HuH-7 (cell line): ENCODE data around the gene EFCAB8.
"Not testable (repeated sequence)": the region's sequence is repeated elsewhere in the genome, so short reads cannot be mapped to it uniquely, and the experiment has no call there.

Experiments used
- DNase-seq: peaks from one replicate; pipeline ENCODE4 v3.0.0; 2011; ENCODE audit warnings: low spot score

EFCAB8 gene

GRCh38 chr20:32842688-32843524 is 15.8 kb upstream of the EFCAB8 start:
- DNase-seq: no peak

- DNase-seq: no peak
Measured at GRCh38 chr20:32845786-32846185, 12.9 kb upstream of the EFCAB8 start.

DNA sequence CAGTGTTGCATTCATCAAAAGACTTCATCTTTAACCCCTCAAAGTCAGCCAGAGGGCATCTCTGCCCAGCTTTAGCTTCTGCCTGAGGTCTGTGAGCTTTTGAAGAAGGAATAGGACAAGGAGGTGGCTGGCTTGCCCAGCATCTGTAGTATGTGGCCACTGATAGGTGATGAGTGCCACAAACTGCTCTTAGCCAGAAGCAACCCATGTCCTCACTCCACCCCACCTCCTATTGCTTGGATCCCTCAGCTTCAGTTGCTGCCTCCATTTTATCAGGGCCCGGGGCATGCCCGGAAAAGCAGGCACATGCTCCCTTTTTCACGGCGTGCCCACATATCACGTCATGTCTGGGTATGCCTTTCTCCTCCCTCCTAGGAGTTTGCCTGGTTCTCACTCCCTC is 11.9 kb upstream of the EFCAB8 start:
- no peak for DNase-seq

- no peak for DNase-seq
Measured at GRCh38 chr20:32847964-32848363, 10.8 kb upstream of the EFCAB8 start.

DNA sequence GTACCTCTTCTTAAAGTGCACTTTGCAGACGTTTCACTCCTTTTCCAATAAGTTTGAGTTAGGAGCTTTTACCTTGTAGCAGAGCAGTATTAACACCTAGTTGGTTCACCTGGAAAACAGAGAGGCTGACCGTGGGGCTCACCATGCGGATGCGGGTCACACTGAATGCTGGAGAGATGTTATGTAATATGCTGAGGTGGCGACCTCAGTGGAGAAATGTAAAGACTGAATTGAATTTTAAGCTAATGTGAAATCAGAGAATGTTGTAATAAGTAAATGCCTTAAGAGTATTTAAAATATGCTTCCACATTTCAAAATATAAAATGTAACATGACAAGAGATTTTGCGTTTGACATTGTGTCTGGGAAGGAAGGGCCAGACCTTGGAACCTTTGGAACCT is 9.9 kb upstream of the EFCAB8 start:
- no peak for DNase-seq

- no peak for DNase-seq
Measured at GRCh38 chr20:32849577-32849976, 9.1 kb upstream of the EFCAB8 start.

DNA sequence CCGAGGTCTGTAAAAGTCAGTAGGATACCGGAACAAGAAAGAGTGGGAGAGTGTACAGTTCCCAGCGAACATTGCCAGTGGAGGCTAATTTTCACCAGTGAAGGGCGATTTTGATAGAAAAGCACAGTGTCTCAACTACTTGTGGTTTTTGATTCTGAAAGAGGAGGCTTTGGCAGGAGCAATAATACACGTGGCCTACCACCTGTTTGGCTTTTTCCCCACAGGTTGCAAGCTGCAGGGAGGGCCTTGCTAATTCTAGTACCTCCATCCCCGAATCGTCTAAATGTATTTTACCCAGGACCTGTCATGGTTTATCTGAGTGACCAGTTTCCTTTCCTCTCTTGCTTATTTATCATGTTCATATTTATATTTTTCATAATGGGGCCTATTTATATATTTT is 3.3 kb upstream of the EFCAB8 start:
- DNase-seq: no peak

GRCh38 chr20:32858189-32858588 is 534 bp upstream of the EFCAB8 start:
- DNase-seq: no peak

GRCh38 chr20:32861446-32861845 is 2.7 kb downstream of the EFCAB8 start:
- DNase-seq: no peak

DNA sequence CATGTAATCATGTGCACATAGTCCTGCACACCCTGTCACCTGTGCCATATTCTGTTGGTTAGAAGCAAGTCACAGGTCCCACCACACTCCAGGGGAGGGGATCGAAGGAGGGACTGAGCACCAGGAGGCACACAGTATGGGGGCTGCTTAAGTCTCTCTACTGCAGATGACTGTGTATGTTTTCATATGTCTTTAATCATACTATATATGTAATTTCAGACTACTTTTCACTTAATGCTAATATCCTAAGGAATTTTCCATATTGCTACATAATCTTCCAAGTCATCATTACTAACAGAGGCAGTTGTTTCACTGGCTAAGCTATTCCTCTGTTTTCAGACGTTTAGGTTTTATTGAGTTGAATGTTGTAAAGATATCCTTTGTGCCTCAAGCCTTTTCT is 10.8 kb downstream of the EFCAB8 start:
- no peak for DNase-seq

DNA sequence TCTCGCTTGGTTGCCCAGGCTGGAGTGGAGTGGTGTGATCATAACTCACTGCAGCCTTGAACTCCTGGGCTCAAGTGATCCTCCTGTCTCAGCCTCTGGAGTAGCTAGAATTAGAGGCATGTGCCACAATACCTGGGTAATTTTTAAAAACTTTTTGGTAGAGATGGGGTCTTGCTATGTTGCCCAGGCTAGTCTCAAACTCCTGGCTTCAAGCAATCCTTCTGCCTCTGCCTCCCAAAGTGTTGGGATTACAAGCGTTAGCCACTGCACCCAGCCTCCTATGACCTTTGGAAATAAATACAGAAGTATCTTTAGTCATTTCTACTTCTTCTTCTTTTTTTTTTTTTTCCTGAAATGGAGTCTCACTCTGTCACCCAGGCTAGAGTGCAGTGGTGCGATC is 11.8 kb downstream of the EFCAB8 start:
- DNase-seq: not testable (repeated sequence)

GRCh38 chr20:32870985-32871384 is 12.3 kb downstream of the EFCAB8 start:
- DNase-seq: no peak

GRCh38 chr20:32871627-32872160 is 13.0 kb downstream of the EFCAB8 start:
- no peak for DNase-seq

- DNase-seq: no peak
Measured at GRCh38 chr20:32872266-32872665, 13.5 kb downstream of the EFCAB8 start.

DNA sequence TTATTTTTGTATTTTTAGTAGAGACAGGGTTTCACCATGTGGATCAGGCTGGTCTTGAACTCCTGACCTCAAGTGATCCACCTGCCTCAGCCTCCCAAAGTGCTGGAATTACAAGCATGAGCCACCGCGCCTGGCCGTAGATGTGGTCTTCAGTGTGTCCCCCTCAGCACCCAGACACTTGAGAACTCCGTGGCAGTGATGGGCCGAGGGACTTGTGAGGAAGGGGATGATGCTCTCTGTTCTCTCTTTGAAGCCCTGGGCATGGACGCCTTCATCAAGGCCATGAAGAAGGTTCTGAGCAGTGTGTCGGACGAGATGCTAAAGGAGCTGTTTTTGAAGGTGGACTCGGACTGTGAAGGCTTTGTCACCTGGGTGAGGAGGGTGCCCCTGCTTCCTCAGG is 16.9 kb downstream of the EFCAB8 start:
- DNase-seq: no peak

DNA sequence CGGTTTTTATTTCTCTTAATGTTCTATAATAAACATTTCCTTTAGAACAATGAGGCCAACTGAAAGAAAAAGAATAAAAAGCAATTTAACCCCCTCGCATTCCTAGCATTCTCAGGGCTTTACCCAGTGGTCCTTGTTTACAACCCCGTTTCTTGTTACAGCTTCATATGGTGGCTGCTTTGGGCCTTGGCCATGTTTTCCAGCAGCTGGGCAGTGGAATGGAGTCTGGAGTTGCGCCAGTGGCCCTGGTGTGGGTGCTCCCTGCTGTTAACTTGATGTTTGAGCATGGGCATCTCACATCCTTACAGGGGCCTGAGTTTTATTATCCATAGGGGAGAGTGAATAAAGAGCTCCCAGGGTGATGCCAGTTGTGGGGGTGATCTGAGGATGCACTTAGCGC is 18.8 kb downstream of the EFCAB8 start:
- DNase-seq: no peak

DNA sequence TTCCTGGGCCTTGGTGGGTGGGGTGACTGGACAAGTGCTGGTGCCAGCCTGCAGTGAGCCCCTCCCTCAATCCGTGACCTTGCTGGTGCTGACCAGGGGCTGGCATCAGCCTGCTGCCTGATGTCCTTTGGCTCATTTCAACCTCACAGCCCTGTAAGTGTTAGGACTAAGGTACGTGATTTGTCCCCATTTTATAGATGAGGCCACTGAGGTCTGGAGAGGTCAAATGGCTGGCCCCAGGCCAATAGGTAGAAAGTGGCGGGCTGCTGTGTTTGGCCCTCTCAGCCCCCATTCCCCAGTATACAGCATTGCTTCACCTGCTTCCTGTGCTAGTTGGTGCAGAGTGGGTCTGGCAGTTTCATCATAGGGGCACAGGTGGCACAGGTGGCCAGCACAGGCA is 20.1 kb downstream of the EFCAB8 start:
- no peak for DNase-seq

DNA sequence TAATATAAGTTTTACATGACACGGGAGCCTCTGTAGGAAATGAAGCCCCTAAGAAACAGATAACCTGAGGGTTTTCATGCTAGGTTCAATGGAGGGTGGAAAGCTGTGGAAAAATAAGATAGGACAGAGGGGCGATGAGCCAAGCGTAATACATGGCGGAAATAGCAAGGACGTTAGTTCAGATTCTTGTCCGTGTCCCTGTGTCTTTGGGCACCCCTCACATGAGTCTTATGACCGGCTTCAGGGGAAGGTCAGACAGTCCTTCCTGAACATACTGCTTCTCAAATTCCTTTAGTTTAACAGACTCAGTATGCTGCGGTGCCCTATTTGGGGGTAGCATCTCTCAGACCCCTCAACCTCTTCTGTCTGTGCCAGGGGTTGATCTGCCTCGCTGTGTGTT is 20.8 kb downstream of the EFCAB8 start:
- DNase-seq: no peak

GRCh38 chr20:32880635-32881034 is 21.9 kb downstream of the EFCAB8 start:
- DNase-seq: no peak

GRCh38 chr20:32883081-32883480 is 24.4 kb downstream of the EFCAB8 start:
- DNase-seq: no peak

DNA sequence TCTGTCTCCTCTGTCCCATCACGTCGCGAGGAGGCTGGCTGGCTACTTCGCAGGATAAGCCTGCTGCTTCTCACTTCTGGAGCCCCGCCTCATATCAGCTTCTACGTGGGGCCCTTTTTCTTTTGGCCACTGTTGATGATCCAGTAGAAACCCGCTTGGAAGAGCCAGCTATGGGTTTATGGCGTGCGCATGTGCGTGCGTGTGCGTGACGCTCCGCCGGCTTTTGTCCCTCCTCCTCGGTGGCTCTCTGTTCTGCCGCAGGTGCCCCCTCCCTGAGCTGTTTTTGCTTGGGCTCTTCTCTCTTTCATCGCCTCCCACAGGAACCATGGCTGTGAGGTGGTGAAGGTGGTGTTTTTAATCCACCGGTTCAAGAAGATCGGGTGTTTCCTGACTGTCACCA is 26.5 kb downstream of the EFCAB8 start:
- DNase-seq: no peak

DNA sequence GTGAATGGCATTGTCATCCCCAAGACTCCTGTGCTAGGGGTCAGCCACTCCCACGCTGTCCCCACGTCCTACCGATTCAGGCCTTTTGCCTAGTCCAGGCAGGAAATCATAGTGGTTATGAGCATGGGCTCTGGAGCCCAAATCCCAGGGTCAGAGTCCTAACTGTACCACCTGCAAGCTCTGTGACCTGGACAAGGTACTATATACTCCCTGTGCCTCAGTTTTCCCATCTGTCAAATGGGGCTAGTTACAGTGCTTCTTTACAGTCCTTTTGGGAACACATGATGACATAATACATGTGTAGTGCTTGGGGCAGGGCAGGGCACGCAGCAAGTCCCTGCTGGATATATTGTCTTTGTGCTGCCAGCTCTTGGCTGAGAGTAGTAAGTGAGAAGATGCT is 27.2 kb downstream of the EFCAB8 start:
- DNase-seq: no peak

DNA sequence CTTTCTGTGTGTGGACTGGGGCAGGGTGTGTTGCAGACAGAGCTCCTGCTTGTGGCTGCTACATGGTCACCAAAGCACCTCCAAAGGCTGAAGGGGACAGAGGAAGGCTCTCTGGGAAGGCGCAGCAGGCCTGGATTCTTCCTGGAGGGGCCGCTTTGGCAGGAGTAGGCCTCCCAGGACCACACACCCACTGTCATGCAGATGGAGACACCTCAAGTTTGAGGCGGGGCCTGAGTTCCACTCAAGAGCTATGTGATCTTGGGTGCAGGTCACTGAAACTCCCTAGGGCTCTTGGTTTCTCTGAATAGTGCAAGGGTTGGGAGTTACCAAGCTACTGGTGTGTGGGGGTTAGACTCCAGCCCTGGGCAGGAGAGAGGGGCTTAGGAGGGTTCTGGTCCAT is 27.9 kb downstream of the EFCAB8 start:
- DNase-seq: no peak

DNA sequence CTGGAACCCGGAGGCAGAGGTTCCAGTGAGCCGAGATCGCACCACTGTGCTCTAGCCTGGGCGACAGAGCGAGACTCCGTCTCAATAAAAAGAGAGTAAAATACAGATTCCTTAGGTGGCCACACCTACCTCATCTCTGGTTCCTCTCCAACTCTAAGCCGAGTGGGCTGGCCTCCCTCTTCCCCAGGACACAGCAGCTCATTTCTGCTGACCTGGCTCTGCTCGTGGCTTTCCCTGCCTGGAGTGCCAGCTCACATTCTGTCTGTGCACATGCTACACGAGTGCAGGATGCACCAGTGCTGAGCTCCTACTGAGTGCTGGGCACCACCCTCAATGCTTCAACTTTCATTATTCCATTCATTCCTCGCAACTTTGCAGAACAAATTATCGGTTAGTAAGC is 28.8 kb downstream of the EFCAB8 start:
- no peak for DNase-seq
